Measurements from ENCODE around the gene CHI3L1.

The CHI3L1 gene

GRCh38 chr1:203217139-203217655 lies 30.7 kb upstream of the CHI3L1 start:
- TF ChIP-seq, protein P1, sequence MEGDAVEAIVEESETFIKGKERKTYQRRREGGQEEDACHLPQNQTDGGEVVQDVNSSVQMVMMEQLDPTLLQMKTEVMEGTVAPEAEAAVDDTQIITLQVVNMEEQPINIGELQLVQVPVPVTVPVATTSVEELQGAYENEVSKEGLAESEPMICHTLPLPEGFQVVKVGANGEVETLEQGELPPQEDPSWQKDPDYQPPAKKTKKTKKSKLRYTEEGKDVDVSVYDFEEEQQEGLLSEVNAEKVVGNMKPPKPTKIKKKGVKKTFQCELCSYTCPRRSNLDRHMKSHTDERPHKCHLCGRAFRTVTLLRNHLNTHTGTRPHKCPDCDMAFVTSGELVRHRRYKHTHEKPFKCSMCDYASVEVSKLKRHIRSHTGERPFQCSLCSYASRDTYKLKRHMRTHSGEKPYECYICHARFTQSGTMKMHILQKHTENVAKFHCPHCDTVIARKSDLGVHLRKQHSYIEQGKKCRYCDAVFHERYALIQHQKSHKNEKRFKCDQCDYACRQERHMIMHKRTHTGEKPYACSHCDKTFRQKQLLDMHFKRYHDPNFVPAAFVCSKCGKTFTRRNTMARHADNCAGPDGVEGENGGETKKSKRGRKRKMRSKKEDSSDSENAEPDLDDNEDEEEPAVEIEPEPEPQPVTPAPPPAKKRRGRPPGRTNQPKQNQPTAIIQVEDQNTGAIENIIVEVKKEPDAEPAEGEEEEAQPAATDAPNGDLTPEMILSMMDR (IDR thresholded peaks at IDR 0.05; ENCODE audit: insufficient read depth, low read length, poor library complexity, severe bottlenecking): peak; percentile 21
- H3K4me3 ChIP-seq (replicated peaks; ENCODE audit: low read depth, low read length): no peak overlapping the region
- no peaks in the 10 kb centered on the region; the same call in 1 of the 2 replicates for H3K27me3 ChIP-seq (replicated peaks; ENCODE audit: control insufficient read depth, insufficient read depth, low read length)
- no peaks in the 10 kb centered on the region for H3K36me3 ChIP-seq (ENCODE audit: control insufficient read depth, insufficient read depth, low read length)
- DNase-seq (ENCODE audit: extremely low read depth, insufficient read length): no peak

DNA sequence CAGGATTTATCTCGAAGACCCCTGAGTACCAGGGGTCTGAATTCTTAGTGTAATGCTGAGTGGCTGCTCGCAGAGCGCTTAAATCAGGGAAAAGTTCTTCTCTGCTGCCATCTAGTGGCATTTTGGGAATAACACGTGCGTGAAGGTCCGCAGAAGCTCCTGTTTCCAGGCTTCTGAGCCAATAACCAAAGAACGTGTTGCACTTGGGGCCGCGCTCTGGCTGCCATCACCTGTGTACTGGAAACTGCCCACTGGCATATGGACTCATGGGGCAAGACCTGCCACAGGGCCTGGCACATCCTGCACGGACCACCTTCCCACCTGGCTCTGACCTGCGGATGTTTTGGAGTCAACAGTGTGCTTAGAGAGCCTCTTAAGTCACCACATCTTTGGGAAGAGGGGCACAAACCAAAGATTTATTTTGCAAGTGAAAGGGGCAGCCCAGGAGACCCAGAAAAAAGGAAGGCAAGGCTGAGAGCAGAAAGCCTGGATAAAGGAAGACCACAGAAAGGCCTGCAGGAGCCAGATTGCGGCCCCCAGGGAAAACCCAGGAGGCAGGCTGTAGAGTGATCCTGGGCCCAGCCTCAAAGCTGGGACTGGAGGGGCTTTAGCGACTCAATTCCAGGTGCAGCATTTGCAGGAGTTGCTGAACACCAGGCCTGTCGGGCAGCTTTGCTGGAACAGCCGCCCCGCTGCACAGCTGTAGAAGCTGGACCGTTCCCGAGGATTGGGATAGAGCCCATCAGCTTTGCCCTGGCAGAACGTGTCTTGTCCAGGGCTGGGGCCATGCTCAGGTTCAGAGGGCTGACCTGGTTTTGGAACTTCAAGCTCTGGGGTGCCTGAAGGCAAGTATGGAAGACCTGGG lies 30.0 kb upstream of the CHI3L1 start:
- H3K4me3 ChIP-seq (replicated peaks; ENCODE audit: low read depth, low read length): no peak overlapping the region

DNA sequence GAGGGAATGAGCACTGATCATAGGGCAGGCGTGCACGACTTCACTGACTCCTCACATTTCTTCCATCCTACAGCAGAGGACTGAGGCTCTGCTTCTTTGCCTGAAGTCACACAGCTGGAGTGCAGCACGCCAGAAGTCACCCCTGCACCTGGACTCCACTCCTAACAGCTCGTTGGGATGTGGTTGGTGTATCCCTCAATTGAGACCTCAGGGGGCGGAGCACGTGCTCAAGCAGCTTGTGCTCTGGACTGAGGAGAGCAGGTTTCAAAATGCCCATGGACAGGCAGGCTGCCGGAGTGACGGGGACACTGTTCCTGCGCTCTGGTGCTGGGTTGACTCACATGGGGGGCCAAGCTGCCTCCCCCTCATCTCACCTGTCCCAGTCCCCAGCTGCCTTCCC lies 29.1 kb upstream of the CHI3L1 start:
- H3K4me3 ChIP-seq (replicated peaks; ENCODE audit: low read depth, low read length): no peak overlapping the region
- DNase-seq (ENCODE audit: extremely low read depth, insufficient read length): no peak

More for the DNA sequence above, 30.0 kb upstream of the CHI3L1 start:
- Histone ChIP-seq H3K36me3 (ENCODE audit: control insufficient read depth, insufficient read depth, low read length) (no peaks in the 10 kb centered on the region), H3K27me3 (replicated peaks; ENCODE audit: control insufficient read depth, insufficient read depth, low read length) (no peaks in the 10 kb centered on the region; the same call in 1 of the 2 replicates)
- TF ChIP-seq, protein P1 (IDR thresholded peaks at IDR 0.05; ENCODE audit: insufficient read depth, low read length, poor library complexity, severe bottlenecking): peak; percentile 69
- peak; percentile 25 for DNase-seq (ENCODE audit: extremely low read depth, insufficient read length)

GRCh38 chr1:203214871-203215270 lies 28.4 kb upstream of the CHI3L1 start:
- no peaks in the 10 kb centered on the region for H3K36me3 ChIP-seq (ENCODE audit: control insufficient read depth, insufficient read depth, low read length)
- no peaks in the 10 kb centered on the region; the same call in 1 of the 2 replicates for H3K27me3 ChIP-seq (replicated peaks; ENCODE audit: control insufficient read depth, insufficient read depth, low read length)
- TF ChIP-seq, protein P1 (IDR thresholded peaks at IDR 0.05; ENCODE audit: insufficient read depth, low read length, poor library complexity, severe bottlenecking): no peak
- no peak for DNase-seq (ENCODE audit: extremely low read depth, insufficient read length)
- H3K4me3 ChIP-seq (replicated peaks; ENCODE audit: low read depth, low read length): no peak overlapping the region

More for the DNA sequence above, 29.1 kb upstream of the CHI3L1 start:
- Histone ChIP-seq H3K36me3 (ENCODE audit: control insufficient read depth, insufficient read depth, low read length) (no peaks in the 10 kb centered on the region), H3K27me3 (replicated peaks; ENCODE audit: control insufficient read depth, insufficient read depth, low read length) (no peaks in the 10 kb centered on the region; the same call in 1 of the 2 replicates)
- TF ChIP-seq, protein P1 (IDR thresholded peaks at IDR 0.05; ENCODE audit: insufficient read depth, low read length, poor library complexity, severe bottlenecking): no peak

DNA sequence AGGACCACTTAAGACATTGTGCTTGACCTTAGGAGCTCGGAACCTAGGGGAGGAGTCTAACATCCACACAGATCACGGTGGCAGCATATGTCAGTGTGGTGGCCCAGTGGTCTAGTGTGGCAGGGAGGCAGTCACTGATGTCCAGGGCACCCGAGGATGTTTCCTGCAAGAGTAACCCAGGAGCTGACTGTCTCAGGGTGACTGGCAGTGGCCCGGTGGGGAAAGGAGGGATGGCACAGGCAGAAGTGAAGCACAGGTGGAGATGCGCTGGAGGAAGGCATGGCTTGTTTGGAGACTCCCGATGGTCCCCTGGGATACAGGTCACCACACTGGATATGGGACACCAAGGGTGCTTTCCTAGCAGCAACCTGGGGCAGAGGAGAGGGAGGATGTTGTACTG lies 26.6 kb upstream of the CHI3L1 start:
- no peak for DNase-seq (ENCODE audit: extremely low read depth, insufficient read length)
- TF ChIP-seq, protein P1 (IDR thresholded peaks at IDR 0.05; ENCODE audit: insufficient read depth, low read length, poor library complexity, severe bottlenecking): no peak
- Histone ChIP-seq H3K27me3 (replicated peaks; ENCODE audit: control insufficient read depth, insufficient read depth, low read length) (no peaks in the 10 kb centered on the region; the same call in 1 of the 2 replicates), H3K36me3 (ENCODE audit: control insufficient read depth, insufficient read depth, low read length) (no peaks in the 10 kb centered on the region), H3K4me3 (replicated peaks; ENCODE audit: low read depth, low read length) (no peak overlapping the region)
